ENCODE results near the gene C5orf52. TPM values are rescaled to one million over a fixed set of nuclear protein-coding genes. Genes with fewer than 3 reads are reported as not detected.
"Not testable (repeated sequence)": the region's sequence is repeated elsewhere in the genome, so short reads cannot be mapped to it uniquely, and the experiment has no call there.

The C5orf52 gene
- total and polyA plus RNA-seq, 4 experiments from 2014 or later: not detected

GRCh38 chr5:157719245-157719644 lies 47.9 kb downstream of the C5orf52 start:
- H3K4me1 Mint-ChIP-seq: peaks cover 15 to 26% (median 20%) of the 10 kb centered on the region in 4 donors
- no peaks in the 10 kb centered on the region for H3K9me3 ChIP-seq (ENCODE audit: control insufficient read depth in 1 of 2, low read length in 2 of 2)
- H3K4me3 ChIP-seq (ENCODE audit: low read length in 2 of 2): no peak overlapping the region
- intact Hi-C loops (cut with micrococcal nuclease): loop anchor here (2.0 kb wide), 3 partner anchors 178 to 376 kb away; no protein-coding TSS in a partner anchor
- H3K9me3 Mint-ChIP-seq: peaks cover 0 to 4% (median 0%) of the 10 kb centered on the region in 8 donors
- POLR2A ChIA-PET (ENCODE audit: partially characterized antibody): interaction anchor here (0.6 to 2.5 kb wide), 9 partner anchors 12 to 287 kb away, joined by 3 to 11 read pairs (median 4); partner anchors contain the start of genes LSM11 and THG1L
- no peak overlapping the region for H3K27ac ChIP-seq (ENCODE audit: low read depth, low read length)
- H3K36me3 ChIP-seq (ENCODE audit: insufficient read depth, low read length): no peaks in the 10 kb centered on the region
- no peaks in the 10 kb centered on the region for H3K27me3 Mint-ChIP-seq
- H3K27me3 ChIP-seq (ENCODE audit: insufficient read depth, low read length): no peaks in the 10 kb centered on the region
- peak overlapping the region in 1 of 7 donors; percentile 53 for H3K27ac Mint-ChIP-seq
- CTCF ChIA-PET (ENCODE audit: partially characterized antibody): interaction anchor here (0.6 to 7.8 kb wide), 40 partner anchors 11 to 447 kb away, joined by 3 to 137 read pairs (median 4); partner anchors contain the start of genes ADAM19, C5orf52, LSM11 and SOX30
- H3K36me3 Mint-ChIP-seq: no peaks in the 10 kb centered on the region
- no peak for DNase-seq
- H3K4me1 ChIP-seq (ENCODE audit: insufficient read depth, low read length): peaks cover 21% of the 10 kb centered on the region
- no peak overlapping the region for H3K4me3 Mint-ChIP-seq

GRCh38 chr5:157721159-157721558 lies 49.8 kb downstream of the C5orf52 start:
- Histone ChIP-seq H3K36me3 (ENCODE audit: insufficient read depth, low read length) (no peaks in the 10 kb centered on the region), H3K4me3 (ENCODE audit: low read length in 2 of 2) (no peak overlapping the region), H3K27ac (ENCODE audit: low read depth, low read length) (no peak overlapping the region), H3K9me3 (ENCODE audit: control insufficient read depth in 1 of 2, low read length in 2 of 2) (no peaks in the 10 kb centered on the region), H3K27me3 (ENCODE audit: insufficient read depth, low read length) (no peaks in the 10 kb centered on the region), H3K4me1 (ENCODE audit: insufficient read depth, low read length) (peaks cover 21% of the 10 kb centered on the region)
- ChIA-PET CTCF (ENCODE audit: partially characterized antibody) (interaction anchor here (1.5 to 7.8 kb wide), 4 partner anchors 9 to 378 kb away, joined by 7 to 137 read pairs (median 26); partner anchors contain the start of genes LSM11 and THG1L), POLR2A (ENCODE audit: partially characterized antibody) (interaction anchor here (1.0 kb wide), 1 partner anchor 17 kb away, joined by 3 read pairs; no protein-coding TSS in a partner anchor)
- Mint-ChIP-seq H3K4me1 (peaks cover 15 to 26% (median 20%) of the 10 kb centered on the region in 4 donors), H3K36me3 (no peaks in the 10 kb centered on the region), H3K4me3 (no peak overlapping the region), H3K27ac (no peak overlapping the region), H3K27me3 (no peaks in the 10 kb centered on the region), H3K9me3 (peaks cover 0 to 4% (median 0%) of the 10 kb centered on the region in 8 donors)
- DNase-seq: no peak
- intact Hi-C loops (cut with micrococcal nuclease): no loop called here

GRCh38 chr5:157722895-157723294 lies 51.6 kb downstream of the C5orf52 start:
- H3K36me3 Mint-ChIP-seq; H3K4me3 Mint-ChIP-seq; H3K27ac ChIP-seq (ENCODE audit: low read depth, low read length); intact Hi-C loops (cut with micrococcal nuclease); H3K27me3 Mint-ChIP-seq; POLR2A ChIA-PET (ENCODE audit: partially characterized antibody); H3K9me3 ChIP-seq (ENCODE audit: control insufficient read depth in 1 of 2, low read length in 2 of 2); H3K36me3 ChIP-seq (ENCODE audit: insufficient read depth, low read length); H3K27me3 ChIP-seq (ENCODE audit: insufficient read depth, low read length); H3K27ac Mint-ChIP-seq; DNase-seq; H3K9me3 Mint-ChIP-seq; H3K4me3 ChIP-seq (ENCODE audit: low read length in 2 of 2): not testable (repeated sequence)
- H3K4me1 Mint-ChIP-seq: peaks cover 7 to 18% (median 11%) of the 10 kb centered on the region in 4 donors
- H3K4me1 ChIP-seq (ENCODE audit: insufficient read depth, low read length): peaks cover 10% of the 10 kb centered on the region
- CTCF ChIA-PET (ENCODE audit: partially characterized antibody): interaction anchor here (1.1 to 7.8 kb wide), 2 partner anchors 290 to 292 kb away, joined by 3 to 137 read pairs; no protein-coding TSS in a partner anchor

- H3K27ac ChIP-seq (ENCODE audit: low read depth, low read length); H3K27ac Mint-ChIP-seq; H3K27me3 ChIP-seq (ENCODE audit: insufficient read depth, low read length); H3K4me3 Mint-ChIP-seq; CTCF ChIA-PET (ENCODE audit: partially characterized antibody); H3K9me3 ChIP-seq (ENCODE audit: control insufficient read depth in 1 of 2, low read length in 2 of 2); H3K4me3 ChIP-seq (ENCODE audit: low read length in 2 of 2); H3K36me3 ChIP-seq (ENCODE audit: insufficient read depth, low read length); H3K9me3 Mint-ChIP-seq; H3K4me1 ChIP-seq (ENCODE audit: insufficient read depth, low read length); H3K27me3 Mint-ChIP-seq; DNase-seq; intact Hi-C loops (cut with micrococcal nuclease); H3K36me3 Mint-ChIP-seq; POLR2A ChIA-PET (ENCODE audit: partially characterized antibody): not testable (repeated sequence)
- H3K4me1 Mint-ChIP-seq: peaks cover 4 to 17% (median 9%) of the 10 kb centered on the region in 4 donors
These were observed 55.3 kb downstream of the C5orf52 start for GRCh38 chr5:157726607-157727006.

GRCh38 chr5:157727858-157728257 lies 56.5 kb downstream of the C5orf52 start:
- CTCF ChIA-PET (ENCODE audit: partially characterized antibody): interaction anchor here (1.0 to 6.0 kb wide), 2 partner anchors 10 to 15 kb away, joined by 3 to 33 read pairs; partner anchors contain the start of gene LSM11
- H3K4me3 ChIP-seq (ENCODE audit: low read length in 2 of 2); H3K4me3 Mint-ChIP-seq; POLR2A ChIA-PET (ENCODE audit: partially characterized antibody); H3K27me3 ChIP-seq (ENCODE audit: insufficient read depth, low read length); H3K27me3 Mint-ChIP-seq; H3K9me3 Mint-ChIP-seq; DNase-seq; H3K36me3 Mint-ChIP-seq; H3K4me1 ChIP-seq (ENCODE audit: insufficient read depth, low read length); H3K9me3 ChIP-seq (ENCODE audit: control insufficient read depth in 1 of 2, low read length in 2 of 2); H3K36me3 ChIP-seq (ENCODE audit: insufficient read depth, low read length); H3K27ac ChIP-seq (ENCODE audit: low read depth, low read length); intact Hi-C loops (cut with micrococcal nuclease): not testable (repeated sequence)
- peak overlapping the region in 1 of 7 donors; percentile 37 for H3K27ac Mint-ChIP-seq
- peaks cover 11 to 22% (median 17%) of the 10 kb centered on the region in 4 donors for H3K4me1 Mint-ChIP-seq

Other genes starting within 250 kb of the C5orf52 start
- gene NIPAL4, start 211.3 kb upstream of the C5orf52 start, total RNA-seq: not detected
- not detected for gene NIPAL4, start 211.3 kb upstream of the C5orf52 start, polyA plus RNA-seq
- 10 to 100 TPM; 31.5 to 33.9 TPM for gene ADAM19, start 95.8 kb upstream of the C5orf52 start, total RNA-seq
- gene ADAM19, start 95.8 kb upstream of the C5orf52 start, polyA plus RNA-seq: 10 to 100 TPM in 1 of 2 donors, 1 to 10 TPM in 1; 1.9 to 24.4 TPM
- under 1 TPM; 0.14 to 0.15 TPM for gene SOX30, start 19.1 kb upstream of the C5orf52 start, total RNA-seq
- under 1 TPM; 0.52 to 0.53 TPM for gene SOX30, start 19.1 kb upstream of the C5orf52 start, polyA plus RNA-seq
- gene THG1L, start 59.9 kb downstream of the C5orf52 start, total RNA-seq: 10 to 100 TPM in 1 of 2 experiments, 1 to 10 TPM in 1; 9.1 to 10.5 TPM
- 1 to 10 TPM; 5.7 to 6.7 TPM for gene THG1L, start 59.9 kb downstream of the C5orf52 start, polyA plus RNA-seq
- 1 to 10 TPM; 4.4 to 4.8 TPM for gene LSM11, start 72.2 kb downstream of the C5orf52 start, total RNA-seq
- gene LSM11, start 72.2 kb downstream of the C5orf52 start, polyA plus RNA-seq: 1 to 10 TPM in 1 of 2 donors, under 1 TPM in 1; 0.57 to 1.0 TPM
- 10 to 100 TPM; 70.5 to 73.9 TPM for gene CLINT1, start 187.6 kb downstream of the C5orf52 start, total RNA-seq
- 10 to 100 TPM; 80.9 to 88.2 TPM for gene CLINT1, start 187.6 kb downstream of the C5orf52 start, polyA plus RNA-seq

All from CD4-positive, alpha-beta memory T cell (primary cell).